Endothelial cell (in vitro differentiated cells): ENCODE measurements around the gene RBM38. TPM values are rescaled to one million over a fixed set of nuclear protein-coding genes. Genes with fewer than 3 reads are reported as not detected.
A peak's percentile ranks its signal among the peaks of the same experiment; 100 is the strongest.

ENCODE experiments used
- DNase-seq: peaks from one replicate; pipeline ENCODE4 v3.0.0; 2021; ENCODE audit warnings: low spot score
- H3K27ac Mint-ChIP-seq: one replicate; pipeline ENCODE4 v1.8.0; 2021; ENCODE audit warnings: mixed read lengths, inconsistent platforms; ENCODE audit not compliant: unreplicated experiment
- H3K27me3 Mint-ChIP-seq: one replicate; pipeline ENCODE4 v1.8.0; 2021; ENCODE audit warnings: mild to moderate bottlenecking, moderate library complexity, mixed read lengths, inconsistent platforms; ENCODE audit not compliant: unreplicated experiment
- H3K36me3 Mint-ChIP-seq: one replicate; pipeline ENCODE4 v1.8.0; 2021; ENCODE audit warnings: mild to moderate bottlenecking, low read depth, mixed read lengths, inconsistent platforms; ENCODE audit not compliant: unreplicated experiment
- H3K4me1 Mint-ChIP-seq: one replicate; pipeline ENCODE4 v1.8.0; 2021; ENCODE audit warnings: mild to moderate bottlenecking, mixed read lengths, inconsistent platforms; ENCODE audit not compliant: unreplicated experiment
- H3K4me3 Mint-ChIP-seq: one replicate; pipeline ENCODE4 v1.8.0; 2021; ENCODE audit warnings: mild to moderate bottlenecking, mixed read lengths, inconsistent platforms; ENCODE audit not compliant: unreplicated experiment
- H3K9me3 Mint-ChIP-seq: one replicate; pipeline ENCODE4 v1.8.0; 2021; ENCODE audit warnings: mixed read lengths, inconsistent platforms; ENCODE audit not compliant: unreplicated experiment
- total RNA-seq: library from RNA; stranded (reverse); fragmentation: NEBNext Ultra II Directional; extraction: Animal tissue kit (Norgen Biotek cat#: 25700); gene quantifications from one replicate; pipeline ENCODE4 v1.2.1, GENCODE V29; 2021; ENCODE audit not compliant: unreplicated experiment
- TF ChIP-seq, protein P1 (sequence below): fragments of 200-600 bp; sonication (generic); IDR thresholded peaks from one replicate; pipeline ENCODE4 v1.5.0; 2021; ENCODE audit warnings: antibody characterized with exemption; ENCODE audit not compliant: unreplicated experiment

RBM38 gene
- total RNA-seq, 1 donor from 2014 or later, result 23.6 TPM

DNA sequence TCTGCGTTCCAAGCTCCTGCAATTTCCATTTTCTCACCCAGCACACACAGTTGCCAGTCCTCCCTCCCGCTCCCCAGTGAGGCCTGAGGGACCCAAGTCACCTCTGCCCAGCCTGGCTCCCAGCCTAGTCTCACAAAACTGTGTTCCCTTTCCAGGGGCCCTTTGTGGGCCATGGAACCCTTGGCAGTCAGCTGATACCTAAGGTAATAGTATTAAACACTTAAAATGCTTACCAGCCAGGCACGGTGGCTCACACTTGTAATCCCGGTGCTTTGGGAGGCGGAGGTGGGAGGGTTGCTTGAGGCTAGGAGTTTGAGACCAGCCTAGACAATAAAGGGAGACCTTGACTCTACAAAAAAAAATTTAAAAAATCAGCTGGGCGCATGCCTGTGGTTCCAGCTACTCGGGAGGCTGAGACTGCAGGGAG, 3.2 kb upstream of the RBM38 start:
- TF ChIP-seq, protein P1, sequence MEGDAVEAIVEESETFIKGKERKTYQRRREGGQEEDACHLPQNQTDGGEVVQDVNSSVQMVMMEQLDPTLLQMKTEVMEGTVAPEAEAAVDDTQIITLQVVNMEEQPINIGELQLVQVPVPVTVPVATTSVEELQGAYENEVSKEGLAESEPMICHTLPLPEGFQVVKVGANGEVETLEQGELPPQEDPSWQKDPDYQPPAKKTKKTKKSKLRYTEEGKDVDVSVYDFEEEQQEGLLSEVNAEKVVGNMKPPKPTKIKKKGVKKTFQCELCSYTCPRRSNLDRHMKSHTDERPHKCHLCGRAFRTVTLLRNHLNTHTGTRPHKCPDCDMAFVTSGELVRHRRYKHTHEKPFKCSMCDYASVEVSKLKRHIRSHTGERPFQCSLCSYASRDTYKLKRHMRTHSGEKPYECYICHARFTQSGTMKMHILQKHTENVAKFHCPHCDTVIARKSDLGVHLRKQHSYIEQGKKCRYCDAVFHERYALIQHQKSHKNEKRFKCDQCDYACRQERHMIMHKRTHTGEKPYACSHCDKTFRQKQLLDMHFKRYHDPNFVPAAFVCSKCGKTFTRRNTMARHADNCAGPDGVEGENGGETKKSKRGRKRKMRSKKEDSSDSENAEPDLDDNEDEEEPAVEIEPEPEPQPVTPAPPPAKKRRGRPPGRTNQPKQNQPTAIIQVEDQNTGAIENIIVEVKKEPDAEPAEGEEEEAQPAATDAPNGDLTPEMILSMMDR, result no peak
- no peak for DNase-seq
- Mint-ChIP-seq H3K4me3 (no peak overlapping the region), H3K27ac (no peak overlapping the region), H3K36me3 (no peaks in the 10 kb centered on the region), H3K27me3 (peaks cover 4% of the 10 kb centered on the region), H3K4me1 (peaks cover 11% of the 10 kb centered on the region), H3K9me3 (no peaks in the 10 kb centered on the region)

DNA sequence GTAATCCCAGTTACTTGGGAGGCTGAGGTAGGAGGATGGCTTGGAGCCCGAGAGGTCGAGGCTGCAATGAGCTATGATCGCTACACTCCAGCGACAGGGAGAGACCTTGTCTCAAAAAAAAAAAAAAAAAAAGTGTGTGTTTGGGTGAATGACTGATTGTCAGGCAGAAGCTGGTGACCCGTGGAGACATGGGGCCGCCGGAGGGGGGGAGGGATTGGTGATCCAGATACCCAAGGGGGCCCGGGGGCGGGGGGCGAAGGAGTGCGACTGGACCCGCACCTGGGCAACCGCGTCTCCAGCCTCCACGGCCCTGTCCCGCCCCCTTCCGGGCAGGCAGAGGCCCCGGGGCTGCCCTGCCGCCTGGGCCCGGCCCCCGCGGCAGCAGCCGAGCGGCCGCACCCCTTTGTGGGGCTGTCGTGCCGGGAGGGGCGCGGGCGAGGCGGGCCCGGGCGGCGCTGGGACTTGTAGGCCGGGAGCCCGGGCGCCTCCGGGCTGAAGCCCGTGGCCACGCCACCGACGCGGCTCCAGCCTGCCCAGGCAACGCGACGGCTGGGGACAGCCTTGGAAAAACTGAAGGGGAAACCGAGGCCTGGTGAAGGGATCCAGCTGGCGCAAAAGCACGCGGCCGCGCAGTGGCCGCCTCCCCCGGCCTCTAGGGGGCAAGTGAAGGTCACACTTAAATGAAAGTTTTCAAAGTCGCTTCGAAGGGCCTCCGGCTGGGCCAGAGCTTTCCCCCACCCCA, 2.1 kb upstream of the RBM38 start:
- Mint-ChIP-seq H3K4me3 (peak overlapping the region; percentile 74), H3K4me1 (peaks cover 22% of the 10 kb centered on the region), H3K27ac (peak overlapping the region; percentile 30), H3K9me3 (no peaks in the 10 kb centered on the region), H3K36me3 (peaks cover 6% of the 10 kb centered on the region), H3K27me3 (peaks cover 7% of the 10 kb centered on the region)
- DNase-seq, result peak; percentile 37
- TF ChIP-seq, protein P1, result peak; percentile 43

- H3K27me3 Mint-ChIP-seq, result peaks cover 7% of the 10 kb centered on the region
- TF ChIP-seq, protein P1, result no peak
- H3K9me3 Mint-ChIP-seq, result no peaks in the 10 kb centered on the region
- H3K4me3 Mint-ChIP-seq, result peak overlapping the region; percentile 86
- no peak overlapping the region for H3K27ac Mint-ChIP-seq
- no peak for DNase-seq
- H3K36me3 Mint-ChIP-seq, result peaks cover 6% of the 10 kb centered on the region
- H3K4me1 Mint-ChIP-seq, result peaks cover 19% of the 10 kb centered on the region
Measured at GRCh38 chr20:57389695-57390603, 1.2 kb upstream of the RBM38 start.

DNA sequence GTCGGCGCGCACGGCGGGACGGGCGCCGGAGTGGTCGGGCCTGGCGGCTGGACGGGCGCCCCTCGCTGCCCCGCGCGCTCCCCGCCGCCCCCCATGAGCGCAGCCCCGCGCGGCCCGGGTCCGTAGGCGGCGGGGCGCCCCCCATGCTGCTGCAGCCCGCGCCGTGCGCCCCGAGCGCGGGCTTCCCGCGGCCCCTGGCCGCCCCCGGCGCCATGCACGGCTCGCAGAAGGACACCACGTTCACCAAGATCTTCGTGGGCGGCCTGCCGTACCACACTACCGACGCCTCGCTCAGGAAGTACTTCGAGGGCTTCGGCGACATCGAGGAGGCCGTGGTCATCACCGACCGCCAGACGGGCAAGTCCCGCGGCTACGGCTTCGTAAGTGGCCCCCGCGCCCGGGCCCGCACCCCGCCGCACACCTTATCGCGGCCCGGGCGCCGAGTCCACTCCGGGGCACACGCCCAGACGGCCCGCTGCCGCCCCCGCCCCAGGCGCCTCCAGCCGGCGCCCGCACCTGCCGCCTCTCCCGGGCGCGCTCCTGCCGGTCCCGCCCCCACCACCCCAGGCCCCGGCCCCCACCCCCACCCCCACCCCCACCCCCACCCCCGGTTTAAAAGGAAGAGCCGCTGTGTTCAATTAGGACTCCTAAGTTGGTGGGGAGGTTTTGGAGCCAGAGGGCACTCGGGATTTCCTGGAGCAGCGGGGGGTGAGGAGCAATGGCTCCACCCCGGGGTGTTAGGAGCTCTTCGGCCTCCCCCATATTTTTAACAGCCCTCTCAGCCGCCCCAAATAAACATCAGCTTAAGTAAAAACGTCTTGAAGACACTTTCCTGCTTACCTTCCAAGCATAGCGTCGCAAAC, 474 bp downstream of the RBM38 start:
- peaks cover 10% of the 10 kb centered on the region for H3K36me3 Mint-ChIP-seq
- TF ChIP-seq, protein P1, result no peak
- no peak for DNase-seq
- peaks cover 7% of the 10 kb centered on the region for H3K27me3 Mint-ChIP-seq
- peaks cover 21% of the 10 kb centered on the region for H3K4me1 Mint-ChIP-seq
- peak overlapping the region; percentile 95 for H3K4me3 Mint-ChIP-seq
- no peaks in the 10 kb centered on the region for H3K9me3 Mint-ChIP-seq
- H3K27ac Mint-ChIP-seq, result no peak overlapping the region
